Measurements from ENCODE around the gene EPHB1.
A peak's percentile ranks its signal among the peaks of the same experiment; 100 is the strongest.

EPHB1 gene

GRCh38 chr3:135175728-135176277 lies 380.7 kb downstream of the EPHB1 start:
- intact Hi-C loops (cut with DNase I), result no loop called here

GRCh38 chr3:135176881-135177280 lies 381.8 kb downstream of the EPHB1 start:
- intact Hi-C loops (cut with DNase I), result no loop called here
- peak in 18 of 42 donors; percentile 6 to 72 (median 29) for DNase-seq

More at GRCh38 chr3:135175728-135176277, 380.7 kb downstream of the EPHB1 start:
- peak in 5 of 42 donors; percentile 13 to 44 (median 19) for DNase-seq

- intact Hi-C loops (cut with DNase I), result no loop called here
- DNase-seq, result no peak
Measured at GRCh38 chr3:135178566-135178965, 383.5 kb downstream of the EPHB1 start.

- intact Hi-C loops (cut with DNase I), result no loop called here
- no peak for DNase-seq
Measured at GRCh38 chr3:135181408-135181807, 386.3 kb downstream of the EPHB1 start.

GRCh38 chr3:135182364-135182998 lies 387.4 kb downstream of the EPHB1 start:
- intact Hi-C loops (cut with DNase I), result no loop called here
- DNase-seq, result no peak

- intact Hi-C loops (cut with DNase I), result no loop called here
- DNase-seq, result no peak
Measured at GRCh38 chr3:135190658-135191057, 395.6 kb downstream of the EPHB1 start.

GRCh38 chr3:135191708-135192107 lies 396.6 kb downstream of the EPHB1 start:
- intact Hi-C loops (cut with DNase I), result no loop called here
- DNase-seq, result no peak

GRCh38 chr3:135192929-135193328 lies 397.9 kb downstream of the EPHB1 start:
- DNase-seq, result peak in 18 of 42 donors; percentile 7 to 66 (median 32)

GRCh38 chr3:135197246-135197645 lies 402.2 kb downstream of the EPHB1 start:
- intact Hi-C loops (cut with DNase I), result no loop called here
- no peak for DNase-seq

More at GRCh38 chr3:135192929-135193328, 397.9 kb downstream of the EPHB1 start:
- intact Hi-C loops (cut with DNase I), result no loop called here

GRCh38 chr3:135197856-135198255 lies 402.8 kb downstream of the EPHB1 start:
- intact Hi-C loops (cut with DNase I), result no loop called here
- DNase-seq, result no peak

- no peak for DNase-seq
- intact Hi-C loops (cut with DNase I), result no loop called here
Measured at GRCh38 chr3:135199137-135199536, 404.1 kb downstream of the EPHB1 start.

- intact Hi-C loops (cut with DNase I), result no loop called here
- no peak for DNase-seq
Measured at GRCh38 chr3:135203026-135203425, 408.0 kb downstream of the EPHB1 start.

GRCh38 chr3:135213213-135213612 lies 418.2 kb downstream of the EPHB1 start:
- DNase-seq, result no peak
- intact Hi-C loops (cut with DNase I), result no loop called here

- intact Hi-C loops (cut with DNase I), result no loop called here
- DNase-seq, result peak in 5 of 42 donors; percentile 15 to 46 (median 29)
Measured at GRCh38 chr3:135213822-135214221, 418.8 kb downstream of the EPHB1 start.

- DNase-seq, result peak in 5 of 42 donors; percentile 30 to 54 (median 33)
- intact Hi-C loops (cut with DNase I), result no loop called here
Measured at GRCh38 chr3:135214400-135214799, 419.3 kb downstream of the EPHB1 start.

- intact Hi-C loops (cut with DNase I), result no loop called here
- DNase-seq, result no peak
Measured at GRCh38 chr3:135215516-135215915, 420.5 kb downstream of the EPHB1 start.

GRCh38 chr3:135216659-135217058 lies 421.6 kb downstream of the EPHB1 start:
- intact Hi-C loops (cut with DNase I), result no loop called here
- DNase-seq, result no peak

GRCh38 chr3:135217730-135218129 lies 422.7 kb downstream of the EPHB1 start:
- no peak for DNase-seq
- intact Hi-C loops (cut with DNase I), result no loop called here

- DNase-seq, result no peak
Measured at GRCh38 chr3:135218304-135218703, 423.2 kb downstream of the EPHB1 start.

GRCh38 chr3:135218782-135219181 lies 423.7 kb downstream of the EPHB1 start:
- intact Hi-C loops (cut with DNase I), result no loop called here
- no peak for DNase-seq

More at GRCh38 chr3:135218304-135218703, 423.2 kb downstream of the EPHB1 start:
- intact Hi-C loops (cut with DNase I), result no loop called here

- intact Hi-C loops (cut with DNase I), result no loop called here
- DNase-seq, result peak in 6 of 42 donors; percentile 28 to 52 (median 37)
Measured at GRCh38 chr3:135224815-135225362, 429.8 kb downstream of the EPHB1 start.
